IMR-90 (cell line): Measurements from ENCODE around the gene COL6A3. TPM values are rescaled to one million over a fixed set of nuclear protein-coding genes. Genes with fewer than 3 reads are reported as not detected.

Experiments used
- polyA plus RNA-seq, 3 experiments: library from polyadenylated mRNA; depleted of rRNA; stranded (reverse); fragments of >200 nt; gene quantifications; 2 replicates each; pipeline ENCODE4 v1.2.3, GENCODE V29; 2012; ENCODE audit warnings: low replicate concordance in 1 of 3
- total RNA-seq: library from RNA; depleted of rRNA; stranded (reverse); fragments of >200 nt; gene quantifications from 2 replicates; pipeline ENCODE4 v1.2.3, GENCODE V29; 2012; rRNA removed

The COL6A3 gene
- total and polyA plus RNA-seq, 2 of the 4 experiments (the other 2 are of a cell fraction) = 964 to 1,855 TPM

Other genes with a start within 250 kb of the COL6A3 start
- 13.8 and 13.9 TPM in 2 replicates for gene MLPH, start 73.1 kb upstream of the COL6A3 start, total RNA-seq
- 21.6 and 23.7 TPM in 2 replicates for gene MLPH, start 73.1 kb upstream of the COL6A3 start, polyA plus RNA-seq (2012; rRNA removed)
- gene PRLH, start 152.4 kb upstream of the COL6A3 start, total RNA-seq = not detected in 2 replicates
- gene PRLH, start 152.4 kb upstream of the COL6A3 start, polyA plus RNA-seq (2012; rRNA removed) = not detected in 2 replicates
- gene RAB17, start 176.6 kb upstream of the COL6A3 start, total RNA-seq = not detected in 2 replicates
- 0.17 and 0.41 TPM in 2 replicates for gene RAB17, start 176.6 kb upstream of the COL6A3 start, polyA plus RNA-seq (2012; rRNA removed)
- 52.2 and 63.0 TPM in 2 replicates for gene LRRFIP1, start 213.4 kb upstream of the COL6A3 start, total RNA-seq
- 47.4 and 54.4 TPM in 2 replicates for gene LRRFIP1, start 213.4 kb upstream of the COL6A3 start, polyA plus RNA-seq (2012; rRNA removed)